Tibial nerve (tissue), 4 donors: ENCODE results near the gene SLC35F1. TPM values are rescaled to one million over a fixed set of nuclear protein-coding genes. Genes with fewer than 3 reads are reported as not detected.

Source experiments
- DNase-seq, 2 donors: peaks; one replicate each; pipeline ENCODE4 v3.0.0-alpha.2; 2019; ENCODE audit warnings: low spot score in 2 of 2
- H3K27ac ChIP-seq, 4 donors: fragments of 200-600 bp; sonication (generic) in 3 of 4; one replicate each; pipeline ENCODE4 v1.5.1; 2017 to 2019; ENCODE audit warnings: mild to moderate bottlenecking in 1 of 4
- H3K27me3 ChIP-seq, 2 donors: fragments of 200-600 bp; sonication (generic) in 1 of 2; one replicate each; pipeline versions ENCODE4 v1.5.1 to v1.6.0; 2017 to 2019
- H3K36me3 ChIP-seq, 3 donors: fragments of 200-600 bp; sonication (generic); one replicate each; pipeline ENCODE4 v1.5.1; 2018 to 2019
- H3K4me1 ChIP-seq, 4 donors: fragments of 200-600 bp; sonication (generic) in 3 of 4; one replicate each; pipeline ENCODE4 v1.5.1; 2017 to 2019
- H3K4me3 ChIP-seq, 4 donors: fragments of 200-600 bp; sonication (generic) in 3 of 4; one replicate each; pipeline ENCODE4 v1.5.1; 2017 to 2019; ENCODE audit warnings: mild to moderate bottlenecking in 1 of 4, moderate library complexity in 1 of 4
- H3K9me3 ChIP-seq, 4 donors: fragments of 200-600 bp; sonication (generic) in 3 of 4; one replicate each; pipeline ENCODE4 v1.5.1; 2017 to 2019
- CTCF ChIP-seq, 5 experiments: fragments of 200-600 bp in 3 of 5; fragments of 450-650 bp in 2 of 5; sonication (generic) in 3 of 5; IDR thresholded peaks; one replicate each; pipeline ENCODE4 v1.5.1; 2016 to 2019; ENCODE audit warnings: antibody characterized with exemption in 5 of 5, mild to moderate bottlenecking in 3 of 5, moderate library complexity in 2 of 5
- EP300 ChIP-seq, 2 donors: sonication (generic); formaldehyde crosslinking; IDR thresholded peaks; one replicate each; pipeline ENCODE4 v1.6.1; 2017; ENCODE audit warnings: antibody characterized with exemption in 2 of 2, mild to moderate bottlenecking in 1 of 2
- POLR2A ChIP-seq, 2 donors: fragments of 450-650 bp; IDR thresholded peaks; one replicate each; pipeline ENCODE4 v1.6.1; 2017; ENCODE audit warnings: antibody characterized with exemption in 2 of 2, mild to moderate bottlenecking in 2 of 2, moderate library complexity in 2 of 2
- WGBS, 2 donors: methylation state at CpG; one replicate each; pipeline ENCODE4 v1.1.5; 2018; 5-methylcytosine and 5-hydroxymethylcytosine counted together
- total RNA-seq, 4 donors: library from RNA; depleted of rRNA; stranded (reverse); fragments of >200 nt; gene quantifications; one replicate each; pipeline ENCODE4 v1.1.0, GENCODE V29; 2016

SLC35F1 gene
- total RNA-seq, 4 donors from 2014 or later, result 12.7 to 40.4 (median 16.5) TPM

DNA sequence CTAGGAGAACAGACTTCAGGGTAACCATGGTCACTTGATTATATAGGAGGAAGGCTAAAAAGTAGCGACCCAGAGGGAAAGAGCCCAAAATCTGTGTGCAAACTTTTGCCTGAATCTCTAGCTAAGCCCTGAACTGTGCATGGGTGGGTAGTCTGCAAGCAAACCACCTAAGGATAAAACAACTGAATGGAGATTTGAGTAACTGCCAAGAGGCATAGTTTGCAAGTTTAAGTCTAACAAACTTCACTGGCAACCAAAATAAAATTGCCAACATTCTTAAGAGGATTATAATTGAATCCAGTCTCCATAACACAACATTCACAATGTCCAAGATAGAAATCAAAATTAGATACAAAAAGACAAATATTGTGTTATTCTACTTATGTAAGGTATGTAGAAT, 449.0 kb downstream of the SLC35F1 start:
- TF ChIP-seq CTCF (IDR thresholded peaks at IDR 0.05), result no peak
- TF ChIP-seq POLR2A (IDR thresholded peaks at IDR 0.05), result no peak
- TF ChIP-seq EP300 (IDR thresholded peaks at IDR 0.05), result no peak
- H3K9me3 ChIP-seq, result no peaks in the 10 kb centered on the region
- 71 to 86% methylated on average over 1 of the region's 1 CpG for WGBS, 2 donors

GRCh38 chr6:118356686-118357085, 449.6 kb downstream of the SLC35F1 start:
- Histone ChIP-seq H3K27ac (no peak overlapping the region), H3K36me3 (no peaks in the 10 kb centered on the region), H3K4me3 (no peak overlapping the region), H3K9me3 (no peaks in the 10 kb centered on the region), H3K27me3 (no peaks in the 10 kb centered on the region), H3K4me1 (no peaks in the 10 kb centered on the region)
- no peak for TF ChIP-seq CTCF (IDR thresholded peaks at IDR 0.05)
- TF ChIP-seq POLR2A (IDR thresholded peaks at IDR 0.05), result no peak
- TF ChIP-seq EP300 (IDR thresholded peaks at IDR 0.05), result no peak
- DNase-seq, result no peak

More for the DNA sequence above, 449.0 kb downstream of the SLC35F1 start:
- no peaks in the 10 kb centered on the region for H3K27me3 ChIP-seq
- no peak for DNase-seq
- no peaks in the 10 kb centered on the region for H3K36me3 ChIP-seq
- H3K27ac ChIP-seq, result no peak overlapping the region
- H3K4me1 ChIP-seq, result no peaks in the 10 kb centered on the region
- no peak overlapping the region for H3K4me3 ChIP-seq

Other genes starting within 250 kb of the SLC35F1 start
- 10 to 100 TPM; 14.1 to 23.7 (median 20.2) TPM for gene NUS1, start 231.8 kb upstream of the SLC35F1 start, total RNA-seq